ENCODE results near the gene SHISAL2A.

GRCh38 chr1:52695627-52696026 lies 62.7 kb downstream of the SHISAL2A start:
- TF ChIP-seq CTCF (optimal IDR thresholded peaks at IDR 0.05 in 1 of 3, IDR thresholded peaks at IDR 0.05 in 1 of 3, conservative IDR thresholded peaks at IDR 0.05 in 1 of 3; ENCODE audit: extremely low read depth in 1 of 3, insufficient read depth in 2 of 3, low read length in 3 of 3): no peak
- TF ChIP-seq EZH2 (IDR thresholded peaks at IDR 0.05; ENCODE audit: low read length): no peak
